ENCODE measurements around the gene IRAK1. TPM values are rescaled to one million over a fixed set of nuclear protein-coding genes. Genes with fewer than 3 reads are reported as not detected.

Gene IRAK1
- total RNA-seq, 1 donor from 2014 or later = 105 TPM

GRCh38 chrX:154011376-154012335 lies 8.0 kb downstream of the IRAK1 start:
- Histone ChIP-seq H3K36me3 (peaks cover 9 to 10% of the 10 kb centered on the region in 2 donors), H3K27ac (no peak overlapping the region), H3K9me3 (no peaks in the 10 kb centered on the region), H3K4me1 (no peaks in the 10 kb centered on the region), H3K27me3 (no peaks in the 10 kb centered on the region), H3K4me3 (no peak overlapping the region)
- DNase-seq (ENCODE audit: low spot score in 2 of 2) = no peak
- no peak for TF ChIP-seq CTCF (IDR thresholded peaks at IDR 0.05)
- intact Hi-C loops (cut with DNase I) = no loop called here

- Histone ChIP-seq H3K27me3 (no peaks in the 10 kb centered on the region), H3K9me3 (no peaks in the 10 kb centered on the region), H3K27ac (no peak overlapping the region), H3K4me1 (no peaks in the 10 kb centered on the region), H3K4me3 (no peak overlapping the region), H3K36me3 (peaks cover 0 to 3% of the 10 kb centered on the region in 2 donors)
- TF ChIP-seq CTCF (IDR thresholded peaks at IDR 0.05) = no peak
- DNase-seq (ENCODE audit: low spot score in 2 of 2) = no peak
- intact Hi-C loops (cut with DNase I) = no loop called here
Observed at GRCh38 chrX:154010330-154011087, 9.2 kb downstream of the IRAK1 start.

- H3K4me3 ChIP-seq = no peak overlapping the region
- H3K27ac ChIP-seq = no peak overlapping the region
- H3K36me3 ChIP-seq = peaks cover 0 to 3% of the 10 kb centered on the region in 2 donors
- H3K27me3 ChIP-seq = no peaks in the 10 kb centered on the region
- H3K4me1 ChIP-seq = peaks cover 0 to 2% of the 10 kb centered on the region in 2 donors
- DNase-seq (ENCODE audit: low spot score in 2 of 2) = no peak
- no peak for TF ChIP-seq CTCF (IDR thresholded peaks at IDR 0.05)
- no peaks in the 10 kb centered on the region for H3K9me3 ChIP-seq
- intact Hi-C loops (cut with DNase I) = no loop called here
Observed at GRCh38 chrX:154008521-154008920, 11.2 kb downstream of the IRAK1 start.

GRCh38 chrX:154006947-154007346 lies 12.8 kb downstream of the IRAK1 start:
- no peaks in the 10 kb centered on the region for H3K27me3 ChIP-seq
- intact Hi-C loops (cut with DNase I) = no loop called here
- no peaks in the 10 kb centered on the region for H3K9me3 ChIP-seq
- H3K36me3 ChIP-seq = peaks cover 0 to 3% of the 10 kb centered on the region in 2 donors
- no peak for TF ChIP-seq CTCF (IDR thresholded peaks at IDR 0.05)
- DNase-seq (ENCODE audit: low spot score in 2 of 2) = no peak
- H3K4me1 ChIP-seq = peaks cover 0 to 2% of the 10 kb centered on the region in 2 donors
- H3K4me3 ChIP-seq = no peak overlapping the region
- no peak overlapping the region for H3K27ac ChIP-seq

- Histone ChIP-seq H3K27me3 (no peaks in the 10 kb centered on the region), H3K27ac (no peak overlapping the region), H3K9me3 (no peaks in the 10 kb centered on the region), H3K36me3 (no peaks in the 10 kb centered on the region), H3K4me3 (no peak overlapping the region), H3K4me1 (peaks cover 0 to 2% of the 10 kb centered on the region in 2 donors)
- intact Hi-C loops (cut with DNase I) = no loop called here
- TF ChIP-seq CTCF (IDR thresholded peaks at IDR 0.05) = no peak
- no peak for DNase-seq (ENCODE audit: low spot score in 2 of 2)
Observed at GRCh38 chrX:154004315-154004714, 15.4 kb downstream of the IRAK1 start.

Measured in ascending aorta (tissue), 2 donors.